H1 (cell line): Measurements from ENCODE around the gene AAK1. TPM values are rescaled to one million over a fixed set of nuclear protein-coding genes. Genes with fewer than 3 reads are reported as not detected.

ENCODE experiments used
- BACH1 ChIP-seq: IDR thresholded peaks from 2 replicates; pipeline ENCODE4 v1.6.1; 2012; ENCODE audit warnings: low read length, improper control_type of control experiment
- CBX8 ChIP-seq: fragments of 300-800, 300-1000 bp; sonication (generic); IDR thresholded peaks from 2 replicates; pipeline ENCODE4 v1.7.1; 2016; ENCODE audit warnings: low read depth, low read length, borderline replicate concordance
- HDAC2 ChIP-seq, 2 experiments: fragments of 300-600 bp in 1 of 2; sonication (generic) in 1 of 2; IDR thresholded peaks; 2 replicates each; pipeline ENCODE4 v1.6.1; 2011 to 2012; ENCODE audit warnings: low read depth in 2 of 2, low read length in 2 of 2, mild to moderate bottlenecking in 2 of 2, moderate library complexity in 2 of 2, borderline replicate concordance in 1 of 2, inconsistent platforms in 1 of 2
- JUN ChIP-seq: IDR thresholded peaks from 2 replicates; pipeline ENCODE4 v1.6.1; 2011; ENCODE audit warnings: low read depth, mild to moderate bottlenecking, improper control_type of control experiment, low read length
- SP2 ChIP-seq: IDR thresholded peaks from 2 replicates; pipeline ENCODE4 v1.6.1; 2012; ENCODE audit warnings: mild to moderate bottlenecking, low read length, inconsistent platforms
- polyA plus RNA-seq, 7 experiments: library from polyadenylated mRNA; depleted of rRNA in 3 of 7; stranded (reverse) in 5 of 7; unstranded in 2 of 7; fragments of >200 nt in 5 of 7; fragments of 200-250 nt in 2 of 7; gene quantifications; 1 replicate in 5 of 7; 2 replicates in 1 of 7; 4 replicates in 1 of 7; pipeline versions ENCODE4 v1.2.1 to v1.2.3, GENCODE V29; 2011 to 2013; ENCODE audit warnings: missing spikeins in 2 of 7, mixed read lengths in 2 of 7
- total RNA-seq: library from RNA; stranded (reverse); fragmentation: NEBNext Ultra II Directional; extraction: Animal tissue kit (Norgen Biotek cat#: 25700); gene quantifications from 2 replicates; pipeline ENCODE4 v1.2.1, GENCODE V29; 2021
- TF ChIP-seq, protein P1 (sequence below): fragments of 300-600 bp; sonication (generic); IDR thresholded peaks from 2 replicates; pipeline ENCODE4 v1.7.1; 2012; ENCODE audit warnings: low read length, moderate library complexity, mild to moderate bottlenecking, inconsistent platforms; ENCODE audit not compliant: insufficient replicate concordance

AAK1 gene
- total and polyA plus RNA-seq, 2 of the 8 experiments (the other 6 are each of a cell fraction or from before 2014, with no cell fraction given), result 10.0 to 40.5 TPM

DNA sequence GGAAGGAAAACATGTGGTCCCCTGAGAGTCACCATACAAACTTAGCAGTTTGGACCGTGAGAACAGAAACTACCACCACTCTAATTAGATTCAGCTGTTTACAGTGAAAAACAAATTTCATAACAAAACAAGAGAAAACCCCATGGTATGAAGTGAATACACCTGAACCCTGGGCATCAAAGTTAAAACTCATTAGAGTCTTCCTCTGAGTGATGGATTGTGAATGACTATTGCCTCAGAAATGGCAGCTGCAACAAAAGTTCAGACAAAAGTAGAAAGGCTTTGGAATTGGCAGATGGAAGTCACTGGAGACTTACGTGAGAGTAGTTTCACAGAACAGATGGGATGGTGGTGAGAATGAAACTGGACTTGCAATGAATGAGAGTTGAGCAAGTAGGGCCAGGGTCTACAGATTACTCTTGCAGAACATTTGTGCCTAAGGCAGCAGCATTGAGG is 98.0 kb downstream of the AAK1 start (continued):
- TF ChIP-seq, protein P1, sequence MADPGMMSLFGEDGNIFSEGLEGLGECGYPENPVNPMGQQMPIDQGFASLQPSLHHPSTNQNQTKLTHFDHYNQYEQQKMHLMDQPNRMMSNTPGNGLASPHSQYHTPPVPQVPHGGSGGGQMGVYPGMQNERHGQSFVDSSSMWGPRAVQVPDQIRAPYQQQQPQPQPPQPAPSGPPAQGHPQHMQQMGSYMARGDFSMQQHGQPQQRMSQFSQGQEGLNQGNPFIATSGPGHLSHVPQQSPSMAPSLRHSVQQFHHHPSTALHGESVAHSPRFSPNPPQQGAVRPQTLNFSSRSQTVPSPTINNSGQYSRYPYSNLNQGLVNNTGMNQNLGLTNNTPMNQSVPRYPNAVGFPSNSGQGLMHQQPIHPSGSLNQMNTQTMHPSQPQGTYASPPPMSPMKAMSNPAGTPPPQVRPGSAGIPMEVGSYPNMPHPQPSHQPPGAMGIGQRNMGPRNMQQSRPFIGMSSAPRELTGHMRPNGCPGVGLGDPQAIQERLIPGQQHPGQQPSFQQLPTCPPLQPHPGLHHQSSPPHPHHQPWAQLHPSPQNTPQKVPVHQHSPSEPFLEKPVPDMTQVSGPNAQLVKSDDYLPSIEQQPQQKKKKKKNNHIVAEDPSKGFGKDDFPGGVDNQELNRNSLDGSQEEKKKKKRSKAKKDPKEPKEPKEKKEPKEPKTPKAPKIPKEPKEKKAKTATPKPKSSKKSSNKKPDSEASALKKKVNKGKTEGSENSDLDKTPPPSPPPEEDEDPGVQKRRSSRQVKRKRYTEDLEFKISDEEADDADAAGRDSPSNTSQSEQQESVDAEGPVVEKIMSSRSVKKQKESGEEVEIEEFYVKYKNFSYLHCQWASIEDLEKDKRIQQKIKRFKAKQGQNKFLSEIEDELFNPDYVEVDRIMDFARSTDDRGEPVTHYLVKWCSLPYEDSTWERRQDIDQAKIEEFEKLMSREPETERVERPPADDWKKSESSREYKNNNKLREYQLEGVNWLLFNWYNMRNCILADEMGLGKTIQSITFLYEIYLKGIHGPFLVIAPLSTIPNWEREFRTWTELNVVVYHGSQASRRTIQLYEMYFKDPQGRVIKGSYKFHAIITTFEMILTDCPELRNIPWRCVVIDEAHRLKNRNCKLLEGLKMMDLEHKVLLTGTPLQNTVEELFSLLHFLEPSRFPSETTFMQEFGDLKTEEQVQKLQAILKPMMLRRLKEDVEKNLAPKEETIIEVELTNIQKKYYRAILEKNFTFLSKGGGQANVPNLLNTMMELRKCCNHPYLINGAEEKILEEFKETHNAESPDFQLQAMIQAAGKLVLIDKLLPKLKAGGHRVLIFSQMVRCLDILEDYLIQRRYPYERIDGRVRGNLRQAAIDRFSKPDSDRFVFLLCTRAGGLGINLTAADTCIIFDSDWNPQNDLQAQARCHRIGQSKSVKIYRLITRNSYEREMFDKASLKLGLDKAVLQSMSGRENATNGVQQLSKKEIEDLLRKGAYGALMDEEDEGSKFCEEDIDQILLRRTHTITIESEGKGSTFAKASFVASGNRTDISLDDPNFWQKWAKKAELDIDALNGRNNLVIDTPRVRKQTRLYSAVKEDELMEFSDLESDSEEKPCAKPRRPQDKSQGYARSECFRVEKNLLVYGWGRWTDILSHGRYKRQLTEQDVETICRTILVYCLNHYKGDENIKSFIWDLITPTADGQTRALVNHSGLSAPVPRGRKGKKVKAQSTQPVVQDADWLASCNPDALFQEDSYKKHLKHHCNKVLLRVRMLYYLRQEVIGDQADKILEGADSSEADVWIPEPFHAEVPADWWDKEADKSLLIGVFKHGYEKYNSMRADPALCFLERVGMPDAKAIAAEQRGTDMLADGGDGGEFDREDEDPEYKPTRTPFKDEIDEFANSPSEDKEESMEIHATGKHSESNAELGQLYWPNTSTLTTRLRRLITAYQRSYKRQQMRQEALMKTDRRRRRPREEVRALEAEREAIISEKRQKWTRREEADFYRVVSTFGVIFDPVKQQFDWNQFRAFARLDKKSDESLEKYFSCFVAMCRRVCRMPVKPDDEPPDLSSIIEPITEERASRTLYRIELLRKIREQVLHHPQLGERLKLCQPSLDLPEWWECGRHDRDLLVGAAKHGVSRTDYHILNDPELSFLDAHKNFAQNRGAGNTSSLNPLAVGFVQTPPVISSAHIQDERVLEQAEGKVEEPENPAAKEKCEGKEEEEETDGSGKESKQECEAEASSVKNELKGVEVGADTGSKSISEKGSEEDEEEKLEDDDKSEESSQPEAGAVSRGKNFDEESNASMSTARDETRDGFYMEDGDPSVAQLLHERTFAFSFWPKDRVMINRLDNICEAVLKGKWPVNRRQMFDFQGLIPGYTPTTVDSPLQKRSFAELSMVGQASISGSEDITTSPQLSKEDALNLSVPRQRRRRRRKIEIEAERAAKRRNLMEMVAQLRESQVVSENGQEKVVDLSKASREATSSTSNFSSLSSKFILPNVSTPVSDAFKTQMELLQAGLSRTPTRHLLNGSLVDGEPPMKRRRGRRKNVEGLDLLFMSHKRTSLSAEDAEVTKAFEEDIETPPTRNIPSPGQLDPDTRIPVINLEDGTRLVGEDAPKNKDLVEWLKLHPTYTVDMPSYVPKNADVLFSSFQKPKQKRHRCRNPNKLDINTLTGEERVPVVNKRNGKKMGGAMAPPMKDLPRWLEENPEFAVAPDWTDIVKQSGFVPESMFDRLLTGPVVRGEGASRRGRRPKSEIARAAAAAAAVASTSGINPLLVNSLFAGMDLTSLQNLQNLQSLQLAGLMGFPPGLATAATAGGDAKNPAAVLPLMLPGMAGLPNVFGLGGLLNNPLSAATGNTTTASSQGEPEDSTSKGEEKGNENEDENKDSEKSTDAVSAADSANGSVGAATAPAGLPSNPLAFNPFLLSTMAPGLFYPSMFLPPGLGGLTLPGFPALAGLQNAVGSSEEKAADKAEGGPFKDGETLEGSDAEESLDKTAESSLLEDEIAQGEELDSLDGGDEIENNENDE, result no peak
- TF ChIP-seq SP2, result no peak
- TF ChIP-seq JUN, result no peak
- no peak for TF ChIP-seq BACH1
- TF ChIP-seq HDAC2 (IDR thresholded peaks at IDR 0.05; ENCODE audit: borderline replicate concordance in 1 of 2, low read depth in 2 of 2, low read length in 2 of 2), result no peak
- no peak for TF ChIP-seq CBX8
